HCT116 (cell line): ENCODE data around the gene MED26. TPM values are rescaled to one million over a fixed set of nuclear protein-coding genes. Genes with fewer than 3 reads are reported as not detected.

ENCODE experiments used
- ATAC-seq: fragments of 200-7000 bp; cut with Tn5 transposase; 2 replicates; pipeline ENCODE4 v1.9.1; 2020; ENCODE audit warnings: mild to moderate bottlenecking, moderate library complexity
- BruUV-seq: library from RNA; stranded (reverse); fragments of 400-500 nt; replicated peaks from 2 replicates; lab custom pipeline; 2021; lab: Mats Ljungman, UMichigan
- CTCF ChIA-PET: fragments of 300-600 bp; sonication (Branson Sonifier 250); formaldehyde crosslinking; loops from one replicate; lab custom pipeline; 2021; ENCODE audit warnings: antibody characterized with exemption; lab: Charles Lee
- POLR2A ChIA-PET: fragments of 300-600, 350-600 bp; sonication (Branson Sonifier 250); formaldehyde crosslinking; loops from one replicate; lab custom pipeline; 2021; ENCODE audit warnings: antibody characterized with exemption; lab: Charles Lee
- RAD21 ChIA-PET, 2 experiments: fragments of 300-600 bp; sonication (Branson Sonifier 250); formaldehyde crosslinking; loops; one replicate each; lab custom pipeline; 2023; ENCODE audit warnings: low total read pairs in 2 of 2; ENCODE audit not compliant: uncharacterized antibody in 2 of 2, unreplicated experiment in 2 of 2, low non-redundant PET in 1 of 2; lab: Charles Lee
- DNase-seq: peaks from one replicate; pipeline ENCODE4 v3.0.0-alpha.2; 2010; ENCODE audit warnings: low read depth, low spot score
- H2AFZ ChIP-seq: fragments of 200-600 bp; shearing (Covaris generic), sonication (generic); 2 replicates; pipeline ENCODE4 v1.6.1; 2017; ENCODE audit warnings: low read depth, mixed run types, mixed read lengths, antibody characterized with exemption, low read length; ENCODE audit not compliant: poor library complexity, severe bottlenecking
- H3K27ac ChIP-seq: 2 replicates; pipeline ENCODE4 v1.5.1; 2012; ENCODE audit warnings: low read depth, low read length
- H3K27me3 ChIP-seq: fragments of 200-600 bp; sonication (generic); 2 replicates; pipeline ENCODE4 v1.6.1; 2016; ENCODE audit warnings: mixed run types, low read length, mixed read lengths; ENCODE audit not compliant: insufficient read depth
- H3K36me3 ChIP-seq, 2 experiments: fragments of 200-500 bp in 1 of 2; fragments of 200-600 bp in 1 of 2; sonication (Bioruptor generic) in 1 of 2; sonication (generic) in 1 of 2; 2 replicates each; pipeline versions ENCODE4 v1.5.1 to v1.6.1; 2014 to 2016; ENCODE audit warnings: low read length in 2 of 2, inconsistent platforms in 1 of 2, mixed read lengths in 1 of 2, mixed run types in 1 of 2; ENCODE audit not compliant: insufficient read depth in 2 of 2, control insufficient read depth in 1 of 2
- H3K4me1 ChIP-seq, 2 experiments: fragments of 200-600 bp in 1 of 2; sonication (generic) in 1 of 2; 2 replicates each; pipeline versions ENCODE4 v1.5.1 to v1.6.1; 2012 to 2017; ENCODE audit warnings: low read length in 2 of 2, inconsistent platforms in 1 of 2, mild to moderate bottlenecking in 1 of 2, mixed read lengths in 1 of 2, mixed run types in 1 of 2, moderate library complexity in 1 of 2; ENCODE audit not compliant: insufficient read depth in 2 of 2, control insufficient read depth in 1 of 2
- H3K4me2 ChIP-seq: fragments of 200-600 bp; sonication (generic); 2 replicates; pipeline ENCODE4 v1.6.1; 2017; ENCODE audit warnings: mixed run types, low read length, mixed read lengths
- H3K4me3 ChIP-seq, 2 experiments: fragments of 200-600 bp in 1 of 2; sonication (generic) in 1 of 2; replicated peaks in 1 of 2; 2 replicates each; pipeline ENCODE4 v1.5.1; 2011 to 2016; ENCODE audit warnings: low read length in 2 of 2, control low read depth in 1 of 2, low read depth in 1 of 2, mild to moderate bottlenecking in 1 of 2, mixed read lengths in 1 of 2, mixed run types in 1 of 2
- H3K79me2 ChIP-seq: fragments of 200-600 bp; sonication (generic); 2 replicates; pipeline ENCODE4 v1.6.1; 2017; ENCODE audit warnings: mild to moderate bottlenecking, mixed run types, low read length, moderate library complexity, mixed read lengths; ENCODE audit not compliant: insufficient read depth
- H3K9ac ChIP-seq: fragments of 200-600 bp; sonication (generic); 2 replicates; pipeline ENCODE4 v1.6.1; 2016; ENCODE audit warnings: low read length, mixed read lengths
- H3K9me2 ChIP-seq: fragments of 200-600 bp; sonication (generic), shearing (Covaris generic); 2 replicates; pipeline ENCODE4 v1.6.1; 2017; ENCODE audit warnings: mixed run types, mild to moderate bottlenecking, moderate library complexity; ENCODE audit not compliant: insufficient read depth
- H3K9me3 ChIP-seq, 2 experiments: fragments of 200-500 bp in 1 of 2; fragments of 200-600 bp in 1 of 2; sonication (Bioruptor generic) in 1 of 2; sonication (generic) in 1 of 2; 2 replicates each; pipeline ENCODE4 v1.6.1; 2014 to 2017; ENCODE audit warnings: low read length in 2 of 2, mixed read lengths in 2 of 2, inconsistent platforms in 1 of 2, low read depth in 1 of 2, mild to moderate bottlenecking in 1 of 2, mixed run types in 1 of 2, moderate library complexity in 1 of 2; ENCODE audit not compliant: control insufficient read depth in 1 of 2, insufficient read depth in 1 of 2
- H4K20me1 ChIP-seq: fragments of 200-600 bp; sonication (generic), shearing (Covaris generic); 2 replicates; pipeline ENCODE4 v1.6.1; 2017; ENCODE audit warnings: mixed run types, mild to moderate bottlenecking, moderate library complexity; ENCODE audit not compliant: insufficient read depth
- CEBPB ChIP-seq: IDR thresholded peaks from 2 replicates; pipeline ENCODE4 v1.6.1; 2012; ENCODE audit warnings: low read depth
- CTCF ChIP-seq, 3 experiments: fragments of 200-600 bp in 1 of 3; sonication (generic) in 1 of 3; IDR thresholded peaks in 2 of 3; conservative IDR thresholded peaks in 1 of 3; 2 replicates each; pipeline ENCODE4 v1.5.1; 2012 to 2017; ENCODE audit warnings: low read depth in 2 of 3, low read length in 2 of 3, antibody characterized with exemption in 1 of 3, borderline replicate concordance in 1 of 3, control low read depth in 1 of 3, mild to moderate bottlenecking in 1 of 3, mixed read lengths in 1 of 3, mixed run types in 1 of 3, moderate library complexity in 1 of 3; ENCODE audit not compliant: insufficient read depth in 1 of 3
- EGR1 ChIP-seq: IDR thresholded peaks from 2 replicates; pipeline ENCODE4 v1.6.1; 2012; ENCODE audit warnings: low read depth
- ELF1 ChIP-seq: IDR thresholded peaks from 2 replicates; pipeline ENCODE4 v1.6.1; 2012; ENCODE audit warnings: low read depth, borderline replicate concordance
- EZH2 ChIP-seq: fragments of 200-600 bp; sonication (generic); IDR thresholded peaks from 2 replicates; pipeline ENCODE4 v1.6.1; 2017; ENCODE audit warnings: antibody characterized with exemption, mixed run types
- EZH2phosphoT487 ChIP-seq: fragments of 200-600 bp; IDR thresholded peaks from 2 replicates; pipeline ENCODE4 v1.6.1; 2018; ENCODE audit warnings: antibody characterized with exemption, borderline replicate concordance
- FOSL1 ChIP-seq: IDR thresholded peaks from 2 replicates; pipeline ENCODE4 v1.6.1; 2012; ENCODE audit warnings: low read depth
- JUND ChIP-seq: IDR thresholded peaks from 2 replicates; pipeline ENCODE4 v1.6.1; 2012
- MAX ChIP-seq: IDR thresholded peaks from 2 replicates; pipeline ENCODE4 v1.6.1; 2012
- POLR2A ChIP-seq: IDR thresholded peaks from 2 replicates; pipeline ENCODE4 v1.7.0; 2011; ENCODE audit warnings: borderline replicate concordance; ENCODE audit not compliant: insufficient read depth, insufficient read length; ENCODE audit errors: extremely low read depth
- POLR2AphosphoS5 ChIP-seq: IDR thresholded peaks from 2 replicates; pipeline ENCODE4 v1.6.1; 2011; ENCODE audit warnings: mild to moderate bottlenecking, low read depth, low read length, moderate library complexity
- REST ChIP-seq: IDR thresholded peaks from 2 replicates; pipeline ENCODE4 v1.6.1; 2012; ENCODE audit warnings: low read depth
- SIN3A ChIP-seq: IDR thresholded peaks from 2 replicates; pipeline ENCODE4 v1.6.1; 2012; ENCODE audit warnings: low read depth
- SP1 ChIP-seq: IDR thresholded peaks from 2 replicates; pipeline ENCODE4 v1.6.1; 2012; ENCODE audit warnings: low read depth
- TCF7L2 ChIP-seq: IDR thresholded peaks from 2 replicates; pipeline ENCODE4 v1.7.0; 2011; ENCODE audit warnings: borderline replicate concordance, inconsistent platforms; ENCODE audit not compliant: insufficient read depth, insufficient read length; ENCODE audit errors: extremely low read depth
- YY1 ChIP-seq: IDR thresholded peaks from 2 replicates; pipeline ENCODE4 v1.6.1; 2011; ENCODE audit warnings: low read length, low read depth, moderate library complexity, mild to moderate bottlenecking; ENCODE audit not compliant: insufficient replicate concordance; ENCODE audit errors: extremely low read depth
- ZBTB33 ChIP-seq: IDR thresholded peaks from 2 replicates; pipeline ENCODE4 v1.6.1; 2011; ENCODE audit warnings: mild to moderate bottlenecking, low read length, moderate library complexity; ENCODE audit not compliant: insufficient replicate concordance; ENCODE audit errors: extremely low read depth
- ZFX ChIP-seq: fragments of 450-650 bp; IDR thresholded peaks from 2 replicates; pipeline ENCODE4 v1.6.1; 2017
- intact Hi-C: fragments of 100-400 bp; cut with micrococcal nuclease; formaldehyde crosslinking; loops from 2 replicates; pipeline ENCODE4 v1.10.0; 2022
- total RNA-seq: library from RNA; stranded (reverse); gene quantifications from one replicate; pipeline ENCODE4 v1.2.1, GENCODE V29; 2021; ENCODE audit not compliant: unreplicated experiment

The MED26 gene
- total RNA-seq, 1 experiment from 2014 or later = 13.3 TPM

- Histone ChIP-seq H3K9me2 (no peaks in the 10 kb centered on the region), H3K9me3 (no peaks in the 10 kb centered on the region), H3K36me3 (no peaks in the 10 kb centered on the region), H3K4me3 (no peak overlapping the region), H3K79me2 (peaks cover 100% of the 10 kb centered on the region), H4K20me1 (no peaks in the 10 kb centered on the region), H3K27me3 (no peaks in the 10 kb centered on the region), H3K9ac (no peak overlapping the region), H3K4me2 (no peak overlapping the region), H3K27ac (no peak overlapping the region), H3K4me1 (no peaks in the 10 kb centered on the region), H2AFZ (no peak overlapping the region)
- intact Hi-C loops = no loop called here
- ChIA-PET RAD21 (no interaction called here), CTCF (no interaction called here), POLR2A (no interaction called here)
- DNase-seq (no peak), ATAC-seq (no peak)
- no peak for TF ChIP-seq EZH2
- TF ChIP-seq FOSL1 = no peak
- TF ChIP-seq EGR1 = no peak
- no peak for TF ChIP-seq SP1
- no peak for TF ChIP-seq ZBTB33
- TF ChIP-seq CTCF (IDR thresholded peaks at IDR 0.05 in 2 of 3, conservative IDR thresholded peaks at IDR 0.05 in 1 of 3; ENCODE audit: borderline replicate concordance in 1 of 3, insufficient read depth in 1 of 3, low read depth in 2 of 3, low read length in 2 of 3) = no peak
- no peak for TF ChIP-seq JUND
- TF ChIP-seq MAX = no peak
- TF ChIP-seq POLR2AphosphoS5 = no peak
- no peak for TF ChIP-seq POLR2A
- TF ChIP-seq CEBPB = no peak
- no peak for TF ChIP-seq REST
- TF ChIP-seq YY1 = no peak
- no peak for TF ChIP-seq ELF1
- no peak for TF ChIP-seq EZH2phosphoT487
- TF ChIP-seq TCF7L2 = no peak
- TF ChIP-seq ZFX = no peak
- TF ChIP-seq SIN3A = no peak
- no TSS peak for BruUV-seq
These were observed 28.2 kb downstream of the MED26 start for GRCh38 chr19:16599655-16600346.
